NCI-H187 treated with DMSO at 0.1 percent for 48 hours (cell line): Measurements from ENCODE around the gene ANXA2.

Experiments
- DNase-seq: peaks from one replicate; lab custom pipeline; 2025; lab: John Stamatoyannopoulos, UW

The ANXA2 gene

DNA sequence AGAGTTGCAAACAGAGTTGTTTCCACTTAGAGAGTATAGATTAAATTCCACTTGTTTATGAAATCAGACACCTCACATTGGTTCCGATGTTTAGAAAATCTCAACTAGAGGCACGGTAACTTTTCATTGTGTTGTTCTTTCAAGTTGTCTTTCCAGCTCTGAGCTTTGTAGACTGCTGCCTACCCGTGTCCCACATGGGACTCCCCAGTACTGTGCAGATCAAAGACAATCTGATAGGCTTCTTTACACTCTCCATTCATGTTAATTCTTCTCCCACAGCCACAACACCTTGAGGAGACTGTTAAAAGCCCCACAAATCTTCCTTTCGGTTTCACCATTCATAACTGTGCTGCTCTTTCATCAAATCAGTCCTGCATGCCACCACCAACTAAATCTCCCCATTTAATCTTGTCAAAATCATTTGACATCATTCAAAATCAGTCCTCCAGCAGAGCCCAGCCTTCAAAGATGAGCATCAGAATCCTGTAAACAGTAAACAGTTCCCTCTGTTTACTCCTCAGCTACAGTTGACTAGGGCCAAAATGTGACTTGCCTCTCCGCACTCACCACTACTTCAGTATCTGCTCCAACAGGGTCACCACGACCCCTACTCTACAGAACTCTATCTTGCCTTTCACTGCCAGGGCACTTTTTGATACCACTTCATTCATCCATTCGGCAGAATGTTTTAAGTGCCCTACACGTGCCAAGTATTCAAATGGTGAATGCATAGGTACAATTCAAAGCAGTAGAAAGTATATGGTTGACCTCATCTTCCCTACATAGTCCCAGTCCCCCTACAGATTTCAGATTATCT is 8.3 kb downstream of the ANXA2 start:
- DNase-seq, result no peak

DNA sequence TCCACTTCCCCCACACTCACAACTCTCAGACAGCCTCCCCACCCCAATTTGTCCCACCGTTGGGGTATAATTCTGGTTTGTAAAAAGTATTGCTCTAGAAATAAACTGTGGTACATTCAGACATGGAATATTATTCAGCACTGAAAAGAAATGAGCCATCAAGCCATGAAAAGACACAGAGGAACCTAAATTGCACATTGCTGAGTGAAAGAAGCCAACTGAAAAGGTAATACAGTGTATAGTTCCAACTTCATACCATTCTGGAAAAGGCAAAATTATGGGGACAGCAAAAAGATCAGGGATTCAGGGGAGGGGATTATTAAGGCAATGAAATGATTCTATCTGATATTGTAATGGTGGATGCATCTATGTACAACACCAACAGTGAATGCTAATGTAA is 10.5 kb downstream of the ANXA2 start:
- DNase-seq, result no peak

GRCh38 chr15:60386615-60387014 is 11.2 kb downstream of the ANXA2 start:
- DNase-seq, result no peak

GRCh38 chr15:60385620-60386552 is 11.9 kb downstream of the ANXA2 start:
- DNase-seq, result no peak

DNA sequence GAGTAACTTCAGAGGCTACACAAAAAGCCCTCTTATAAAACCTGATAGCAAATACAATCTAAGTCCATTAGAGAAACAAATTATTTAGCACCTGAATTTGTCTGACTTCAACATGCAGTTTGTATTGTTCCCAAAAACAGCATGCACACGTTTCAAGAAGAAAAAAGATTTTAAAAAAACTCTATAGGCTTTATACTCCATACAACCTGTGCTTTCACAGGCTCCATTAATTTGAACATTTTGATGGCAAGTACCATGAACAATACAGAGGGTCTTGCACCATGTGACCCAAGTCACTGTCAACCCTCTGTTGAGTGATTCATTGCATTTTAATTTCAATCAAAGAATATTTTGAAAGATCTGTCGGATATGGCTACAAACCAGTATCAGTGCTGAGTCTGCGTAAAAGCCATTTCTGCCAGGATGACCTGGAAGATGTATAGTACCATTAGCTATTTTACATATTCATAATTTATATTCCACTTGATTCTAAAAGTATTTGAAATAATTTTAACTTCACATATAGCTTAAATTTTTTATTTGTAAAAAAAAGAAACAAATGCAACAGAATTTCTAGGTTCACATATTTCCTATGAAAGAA is 13.2 kb downstream of the ANXA2 start:
- no peak for DNase-seq

- DNase-seq, result no peak
Measured at GRCh38 chr15:60384053-60384452, 13.7 kb downstream of the ANXA2 start.

DNA sequence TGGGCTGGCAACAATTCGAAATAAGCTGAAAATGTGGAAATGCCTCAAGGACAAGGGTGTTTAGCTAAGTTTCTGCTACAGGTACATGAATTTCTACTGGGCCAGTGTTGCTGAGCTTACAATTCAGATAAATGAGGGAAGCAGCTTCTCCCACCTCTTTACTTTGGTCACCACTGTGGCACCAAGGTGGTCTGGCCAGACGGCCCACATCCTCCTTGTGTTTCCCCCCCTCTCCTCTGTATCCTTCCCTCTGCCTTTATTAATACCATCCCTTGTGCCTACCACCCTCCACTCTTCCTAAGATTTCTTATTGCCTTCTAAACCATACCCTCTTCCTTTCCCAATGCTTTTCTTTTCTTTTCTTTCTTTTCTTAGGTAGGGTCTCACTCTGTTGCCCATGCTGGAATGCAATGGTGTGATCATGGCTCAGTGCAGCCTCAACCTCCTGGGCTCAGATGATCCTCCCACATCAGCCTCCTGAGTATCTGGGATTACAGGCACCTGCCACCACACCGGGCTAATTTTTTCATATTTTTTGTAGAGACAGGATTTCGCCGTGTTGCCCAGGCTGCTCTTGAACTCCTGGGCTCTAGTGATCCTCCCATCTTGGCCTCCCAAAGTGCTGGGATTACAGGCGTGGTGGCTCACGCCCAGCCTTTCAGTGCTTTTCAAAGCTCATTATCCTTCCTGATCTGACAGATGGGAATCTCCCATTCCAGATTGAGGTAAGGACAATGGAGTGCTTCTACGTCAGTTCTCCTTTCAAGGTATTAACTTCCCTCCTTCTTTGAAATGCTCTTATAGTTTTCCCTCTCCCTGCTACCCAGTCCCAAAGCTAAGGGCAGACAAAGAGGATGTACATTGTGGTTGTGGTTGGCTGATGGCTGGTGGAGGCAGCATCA is 14.8 kb downstream of the ANXA2 start:
- no peak for DNase-seq

DNA sequence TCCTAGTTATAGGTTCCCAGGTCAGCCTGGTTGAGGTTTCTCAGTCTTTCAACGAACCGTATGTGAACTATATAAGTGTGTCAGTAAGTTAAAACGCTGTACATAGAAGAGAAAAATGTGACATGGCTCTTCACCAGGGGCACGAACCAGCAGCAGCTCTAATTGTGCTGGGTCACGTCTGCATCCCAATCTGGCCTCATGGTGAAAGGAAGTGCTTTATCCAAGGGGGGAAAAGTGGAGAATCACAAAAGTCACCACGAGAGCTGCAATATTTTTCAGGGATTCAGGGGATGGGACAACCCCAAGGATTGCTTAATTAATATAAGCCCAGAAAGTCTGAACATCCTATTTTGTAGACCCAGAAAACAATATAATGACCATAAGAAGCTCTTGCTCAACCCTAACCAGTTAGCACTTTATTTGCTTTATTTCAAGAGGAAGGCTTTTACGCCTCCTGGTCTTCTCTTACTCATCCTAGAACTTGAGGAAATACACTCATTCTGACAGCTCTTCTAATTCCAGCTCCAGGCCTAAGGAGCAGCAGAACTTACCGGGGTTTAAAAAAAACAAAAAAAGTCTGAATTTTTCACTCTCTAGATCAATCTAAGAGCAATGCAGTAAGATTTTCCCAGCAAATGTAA is 16.5 kb downstream of the ANXA2 start:
- DNase-seq, result no peak

DNA sequence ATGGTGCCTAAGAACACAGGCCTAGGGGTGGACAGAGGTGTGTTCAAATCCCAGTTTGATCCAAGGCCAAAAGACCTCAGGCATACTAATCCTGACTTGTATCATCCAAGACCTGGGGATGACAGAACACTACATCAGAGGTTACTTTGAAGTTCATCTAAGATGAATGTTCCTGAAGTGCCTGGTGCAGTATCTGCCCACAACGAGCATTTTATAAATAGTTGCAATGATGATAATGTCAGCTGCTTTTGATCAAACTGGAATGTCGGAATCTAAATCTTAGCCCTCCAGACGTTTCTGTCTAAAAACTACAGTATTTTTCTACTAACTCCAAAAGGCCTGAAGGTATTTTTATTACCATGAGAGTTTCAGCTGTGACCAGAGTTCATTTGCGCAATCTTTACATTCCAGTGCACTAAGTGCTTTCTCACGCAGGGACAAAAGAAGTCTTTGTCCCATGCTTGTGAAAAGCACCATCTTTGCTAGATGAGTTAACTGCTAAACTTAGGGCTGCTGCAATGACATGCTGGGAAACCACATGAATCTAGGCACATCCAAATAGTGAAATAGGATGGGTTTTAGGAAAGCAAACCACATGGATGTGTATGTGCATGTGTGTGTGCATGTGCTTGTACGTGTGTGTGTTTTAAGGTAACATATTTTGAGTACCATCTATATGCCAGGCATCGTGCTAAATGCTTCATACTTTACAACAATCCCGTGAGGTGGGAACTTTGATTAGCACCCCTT is 18.1 kb downstream of the ANXA2 start:
- no peak for DNase-seq

DNA sequence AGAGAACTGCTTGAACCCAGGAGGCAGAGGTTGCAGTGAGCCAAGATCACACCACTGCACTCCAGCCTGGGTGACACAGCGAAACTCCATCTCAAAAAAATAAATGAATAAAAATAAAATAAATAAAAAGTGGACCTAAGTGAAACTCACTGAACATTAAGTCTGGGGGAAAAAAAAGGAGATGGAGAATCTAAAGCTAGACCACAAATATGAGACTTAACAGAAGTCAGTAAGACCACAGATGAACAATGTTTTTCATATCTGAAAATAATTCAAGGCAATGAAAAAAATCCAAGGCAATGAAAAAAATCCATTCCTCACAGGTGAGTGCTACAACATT is 18.6 kb downstream of the ANXA2 start:
- no peak for DNase-seq

DNA sequence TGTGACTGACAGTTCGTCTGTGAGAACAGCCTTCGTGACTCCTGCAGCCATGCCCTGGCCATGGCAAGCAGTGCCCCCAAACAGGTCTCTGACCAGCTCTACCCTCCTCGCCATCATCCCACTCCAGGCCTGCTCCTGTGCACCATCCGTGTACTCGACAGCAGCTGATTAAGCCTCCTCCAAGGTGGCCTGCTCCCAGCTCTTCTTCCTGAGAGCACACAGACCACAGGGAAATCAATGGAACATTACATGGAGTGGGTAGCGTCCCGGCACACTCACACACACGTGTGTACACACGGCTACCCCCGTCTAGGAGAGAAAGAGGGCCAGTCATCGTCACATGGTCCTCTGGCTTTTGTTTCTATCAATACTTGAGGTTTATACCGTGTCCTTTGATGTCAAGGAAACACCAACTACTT is 21.1 kb downstream of the ANXA2 start:
- peak; percentile 43 for DNase-seq

DNA sequence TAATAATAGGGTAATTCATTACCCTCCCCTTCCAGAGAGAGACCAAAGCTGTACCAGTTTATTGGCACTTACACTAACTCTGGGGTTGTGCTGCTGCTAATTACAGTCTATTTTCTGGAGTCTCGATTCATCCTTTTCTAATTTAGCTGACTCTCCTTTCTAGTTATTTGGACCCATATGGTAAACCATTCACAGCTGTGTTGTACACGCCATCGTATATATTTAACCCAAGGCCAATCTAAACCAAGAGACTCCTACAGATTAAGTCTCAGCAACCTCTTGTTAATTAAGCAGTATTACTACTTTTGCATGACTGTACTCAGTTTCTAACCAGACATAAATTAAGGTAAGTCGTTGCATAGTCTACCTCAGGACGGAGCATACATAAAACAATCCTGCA is 22.5 kb downstream of the ANXA2 start:
- no peak for DNase-seq

GRCh38 chr15:60374628-60375081 is 23.1 kb downstream of the ANXA2 start:
- DNase-seq, result peak; percentile 47

GRCh38 chr15:60374209-60374608 is 23.6 kb downstream of the ANXA2 start:
- DNase-seq, result no peak

- DNase-seq, result no peak
Measured at GRCh38 chr15:60373745-60374144, 24.0 kb downstream of the ANXA2 start.

- DNase-seq, result no peak
Measured at GRCh38 chr15:60373327-60373726, 24.5 kb downstream of the ANXA2 start.

DNA sequence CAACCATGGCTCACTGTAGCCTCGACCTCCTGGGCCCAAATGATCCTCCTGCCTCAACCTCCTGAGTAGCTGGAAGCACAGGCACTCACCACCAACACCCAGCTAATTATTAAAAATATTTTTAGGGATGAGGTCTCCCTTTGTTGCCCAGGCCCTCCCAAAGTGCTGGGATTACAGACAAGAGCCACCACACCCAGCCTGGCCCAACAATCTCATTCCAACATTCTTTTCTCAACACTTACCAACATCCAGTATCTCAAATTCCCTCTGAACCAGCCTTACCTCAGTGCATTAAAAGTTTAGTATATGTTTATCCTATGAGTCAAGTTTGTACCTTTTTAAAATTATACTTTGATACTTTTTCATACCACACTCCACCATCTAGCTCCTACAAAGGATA is 25.0 kb downstream of the ANXA2 start:
- no peak for DNase-seq

DNA sequence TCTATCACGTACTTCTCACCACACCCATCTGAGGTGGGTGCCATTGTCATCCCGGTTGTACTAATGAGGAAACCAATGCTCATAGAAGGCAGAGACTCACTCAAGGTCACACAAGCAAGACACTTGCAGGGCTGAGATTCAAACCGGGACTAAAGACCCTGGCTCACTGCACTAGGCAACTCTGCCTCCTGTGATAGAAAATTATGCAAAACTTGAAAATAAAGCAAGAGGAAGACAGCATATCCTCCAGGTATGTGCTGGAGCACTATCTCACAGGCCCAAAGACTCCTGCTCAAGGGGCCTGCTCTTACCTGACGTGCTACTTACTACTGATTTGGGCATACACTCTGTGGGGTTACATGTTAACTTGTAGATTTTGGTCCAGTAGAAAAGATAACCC is 25.6 kb downstream of the ANXA2 start:
- no peak for DNase-seq

GRCh38 chr15:60371175-60372051 is 26.4 kb downstream of the ANXA2 start:
- peak; percentile 12 for DNase-seq

GRCh38 chr15:60370869-60371136 is 27.0 kb downstream of the ANXA2 start:
- no peak for DNase-seq
